ENCODE measurements around the gene ARRB1. TPM values are rescaled to one million over a fixed set of nuclear protein-coding genes. Genes with fewer than 3 reads are reported as not detected.

The ARRB1 gene
- total and polyA plus RNA-seq, 3 donors from 2014 or later, result 8.4 to 9.8 (median 8.5) TPM

DNA sequence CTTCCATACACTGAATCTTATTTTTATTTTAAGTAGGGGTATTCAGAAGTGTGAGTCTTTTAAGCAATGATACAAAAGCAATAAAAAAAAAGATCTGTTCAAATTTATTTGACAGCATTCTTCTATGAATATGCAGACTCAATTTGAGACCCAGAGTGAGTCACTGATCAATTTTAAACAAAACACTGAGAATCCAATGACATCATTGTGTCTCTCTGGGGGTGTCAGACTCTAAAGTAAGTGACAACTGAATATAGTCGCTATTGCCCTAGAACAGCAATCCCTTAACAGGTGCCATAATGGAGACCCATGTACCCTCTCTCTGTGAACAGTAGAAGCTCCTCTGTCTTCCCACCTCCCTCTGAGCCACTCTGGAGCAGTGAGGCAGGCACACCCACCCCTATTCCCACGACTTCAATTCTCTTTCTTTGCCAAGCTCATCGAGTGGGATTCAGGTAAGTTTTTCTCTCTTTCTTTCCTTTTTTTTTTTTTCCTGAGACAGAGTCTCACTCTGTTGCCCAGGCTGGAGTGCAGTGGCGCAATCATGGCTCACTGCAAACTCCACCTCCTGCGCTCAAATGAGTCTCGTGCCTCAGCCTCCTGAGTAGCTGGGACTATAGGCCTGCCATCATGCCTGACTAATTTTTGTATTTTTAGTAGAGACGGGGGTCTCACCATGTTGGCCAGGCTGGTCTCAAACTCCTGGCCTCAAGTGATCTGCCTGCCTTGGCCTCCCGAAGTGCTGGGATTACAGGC is 42.8 kb upstream of the ARRB1 start:
- Histone ChIP-seq H3K27me3 (no peaks in the 10 kb centered on the region), H3K4me1 (no peaks in the 10 kb centered on the region), H3K4me3 (no peak overlapping the region), H3K9me3 (no peaks in the 10 kb centered on the region), H3K27ac (no peak overlapping the region), H3K36me3 (ENCODE audit: low read depth, missing control alignments) (no peaks in the 10 kb centered on the region)
- DNase-seq, result no peak
- intact Hi-C loops (cut with DNase I; ENCODE audit: low total_unique reads), result no loop called here
- TF ChIP-seq POLR2A (IDR thresholded peaks at IDR 0.05), result no peak
- 72 to 90% methylated on average over 8 of the region's 8 CpGs for WGBS, 2 donors

- Histone ChIP-seq H3K4me3 (no peak overlapping the region), H3K27ac (no peak overlapping the region), H3K27me3 (no peaks in the 10 kb centered on the region), H3K9me3 (no peaks in the 10 kb centered on the region), H3K36me3 (ENCODE audit: low read depth, missing control alignments) (no peaks in the 10 kb centered on the region), H3K4me1 (peaks cover 6% of the 10 kb centered on the region)
- DNase-seq, result no peak
- WGBS, 2 donors, result 72 to 80% methylated on average over 7 of the region's 7 CpGs
- intact Hi-C loops (cut with DNase I; ENCODE audit: low total_unique reads), result loop anchor here (10.0 kb wide), 2 partner anchors 55 to 105 kb away; no protein-coding TSS in a partner anchor
- TF ChIP-seq POLR2A (IDR thresholded peaks at IDR 0.05), result no peak
- TF ChIP-seq, protein P1, sequence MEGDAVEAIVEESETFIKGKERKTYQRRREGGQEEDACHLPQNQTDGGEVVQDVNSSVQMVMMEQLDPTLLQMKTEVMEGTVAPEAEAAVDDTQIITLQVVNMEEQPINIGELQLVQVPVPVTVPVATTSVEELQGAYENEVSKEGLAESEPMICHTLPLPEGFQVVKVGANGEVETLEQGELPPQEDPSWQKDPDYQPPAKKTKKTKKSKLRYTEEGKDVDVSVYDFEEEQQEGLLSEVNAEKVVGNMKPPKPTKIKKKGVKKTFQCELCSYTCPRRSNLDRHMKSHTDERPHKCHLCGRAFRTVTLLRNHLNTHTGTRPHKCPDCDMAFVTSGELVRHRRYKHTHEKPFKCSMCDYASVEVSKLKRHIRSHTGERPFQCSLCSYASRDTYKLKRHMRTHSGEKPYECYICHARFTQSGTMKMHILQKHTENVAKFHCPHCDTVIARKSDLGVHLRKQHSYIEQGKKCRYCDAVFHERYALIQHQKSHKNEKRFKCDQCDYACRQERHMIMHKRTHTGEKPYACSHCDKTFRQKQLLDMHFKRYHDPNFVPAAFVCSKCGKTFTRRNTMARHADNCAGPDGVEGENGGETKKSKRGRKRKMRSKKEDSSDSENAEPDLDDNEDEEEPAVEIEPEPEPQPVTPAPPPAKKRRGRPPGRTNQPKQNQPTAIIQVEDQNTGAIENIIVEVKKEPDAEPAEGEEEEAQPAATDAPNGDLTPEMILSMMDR (IDR thresholded peaks at IDR 0.05), result no peak
Measured at GRCh38 chr11:75389925-75390324, 38.5 kb upstream of the ARRB1 start.

DNA sequence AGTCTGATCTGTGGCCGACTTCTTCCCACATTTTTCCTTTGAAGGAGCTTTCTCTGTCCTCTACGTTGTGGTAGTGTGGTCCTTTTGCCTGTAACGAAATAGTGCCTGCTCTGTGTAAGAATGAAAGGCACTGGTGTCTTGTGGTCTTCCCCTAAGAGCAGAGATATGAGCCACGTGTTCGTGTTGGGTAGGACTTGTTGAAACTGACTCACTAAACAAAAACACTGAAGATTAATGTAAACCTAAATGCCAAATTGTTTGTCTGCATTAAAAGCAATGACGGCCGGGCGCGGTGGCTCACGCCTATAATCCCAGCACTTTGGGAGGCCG is 37.8 kb upstream of the ARRB1 start:
- no peaks in the 10 kb centered on the region for H3K9me3 ChIP-seq

GRCh38 chr11:75388386-75389275 is 37.2 kb upstream of the ARRB1 start:
- Histone ChIP-seq H3K9me3 (no peaks in the 10 kb centered on the region), H3K27ac (no peak overlapping the region), H3K4me3 (no peak overlapping the region), H3K4me1 (peaks cover 6% of the 10 kb centered on the region), H3K27me3 (no peaks in the 10 kb centered on the region), H3K36me3 (ENCODE audit: low read depth, missing control alignments) (no peaks in the 10 kb centered on the region)
- TF ChIP-seq, protein P1 (IDR thresholded peaks at IDR 0.05), result peak; percentile 73 to 87 (median 82)
- TF ChIP-seq POLR2A (IDR thresholded peaks at IDR 0.05), result no peak
- intact Hi-C loops (cut with DNase I; ENCODE audit: low total_unique reads), result loop anchor here (10.0 kb wide), 2 partner anchors 54 to 104 kb away; no protein-coding TSS in a partner anchor
- peak; percentile 82 for DNase-seq
- WGBS, 2 donors, result 19 to 21% methylated on average over 9 of the region's 9 CpGs

More for the DNA sequence above, 37.8 kb upstream of the ARRB1 start:
- no peaks in the 10 kb centered on the region for H3K27me3 ChIP-seq
- peaks cover 6% of the 10 kb centered on the region for H3K4me1 ChIP-seq
- DNase-seq, result no peak
- 58 to 64% methylated on average over 11 of the region's 11 CpGs for WGBS, 2 donors
- no peak overlapping the region for H3K4me3 ChIP-seq
- intact Hi-C loops (cut with DNase I; ENCODE audit: low total_unique reads), result loop anchor here (10.0 kb wide), 2 partner anchors 54 to 104 kb away; no protein-coding TSS in a partner anchor
- no peaks in the 10 kb centered on the region for H3K36me3 ChIP-seq (ENCODE audit: low read depth, missing control alignments)
- H3K27ac ChIP-seq, result no peak overlapping the region
- no peak for TF ChIP-seq POLR2A (IDR thresholded peaks at IDR 0.05)
- TF ChIP-seq, protein P1 (IDR thresholded peaks at IDR 0.05), result no peak

- Histone ChIP-seq H3K36me3 (ENCODE audit: low read depth, missing control alignments) (no peaks in the 10 kb centered on the region), H3K27ac (no peak overlapping the region), H3K9me3 (no peaks in the 10 kb centered on the region), H3K4me1 (peaks cover 6% of the 10 kb centered on the region), H3K4me3 (no peak overlapping the region), H3K27me3 (no peaks in the 10 kb centered on the region)
- intact Hi-C loops (cut with DNase I; ENCODE audit: low total_unique reads), result loop anchor here (10.0 kb wide), 2 partner anchors 53 to 103 kb away; no protein-coding TSS in a partner anchor
- WGBS, 2 donors, result 62 to 76% methylated on average over 3 of the region's 3 CpGs
- no peak for DNase-seq
- no peak for TF ChIP-seq POLR2A (IDR thresholded peaks at IDR 0.05)
- TF ChIP-seq, protein P1 (IDR thresholded peaks at IDR 0.05), result no peak
Measured at GRCh38 chr11:75387736-75388294, 36.4 kb upstream of the ARRB1 start.
